Suppressor macrophage treated with lipopolysaccharide for 1 hour (primary cell): ENCODE results near the gene HKDC1.
"Not testable (repeated sequence)": the region's sequence is repeated elsewhere in the genome, so short reads cannot be mapped to it uniquely, and the experiment has no call there.

Experiments
- DNase-seq, 3 donors: peaks; one replicate each; pipeline ENCODE4 v3.0.0-alpha.2; 2020 to 2022

Gene HKDC1, protein sequence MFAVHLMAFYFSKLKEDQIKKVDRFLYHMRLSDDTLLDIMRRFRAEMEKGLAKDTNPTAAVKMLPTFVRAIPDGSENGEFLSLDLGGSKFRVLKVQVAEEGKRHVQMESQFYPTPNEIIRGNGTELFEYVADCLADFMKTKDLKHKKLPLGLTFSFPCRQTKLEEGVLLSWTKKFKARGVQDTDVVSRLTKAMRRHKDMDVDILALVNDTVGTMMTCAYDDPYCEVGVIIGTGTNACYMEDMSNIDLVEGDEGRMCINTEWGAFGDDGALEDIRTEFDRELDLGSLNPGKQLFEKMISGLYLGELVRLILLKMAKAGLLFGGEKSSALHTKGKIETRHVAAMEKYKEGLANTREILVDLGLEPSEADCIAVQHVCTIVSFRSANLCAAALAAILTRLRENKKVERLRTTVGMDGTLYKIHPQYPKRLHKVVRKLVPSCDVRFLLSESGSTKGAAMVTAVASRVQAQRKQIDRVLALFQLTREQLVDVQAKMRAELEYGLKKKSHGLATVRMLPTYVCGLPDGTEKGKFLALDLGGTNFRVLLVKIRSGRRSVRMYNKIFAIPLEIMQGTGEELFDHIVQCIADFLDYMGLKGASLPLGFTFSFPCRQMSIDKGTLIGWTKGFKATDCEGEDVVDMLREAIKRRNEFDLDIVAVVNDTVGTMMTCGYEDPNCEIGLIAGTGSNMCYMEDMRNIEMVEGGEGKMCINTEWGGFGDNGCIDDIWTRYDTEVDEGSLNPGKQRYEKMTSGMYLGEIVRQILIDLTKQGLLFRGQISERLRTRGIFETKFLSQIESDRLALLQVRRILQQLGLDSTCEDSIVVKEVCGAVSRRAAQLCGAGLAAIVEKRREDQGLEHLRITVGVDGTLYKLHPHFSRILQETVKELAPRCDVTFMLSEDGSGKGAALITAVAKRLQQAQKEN

DNA sequence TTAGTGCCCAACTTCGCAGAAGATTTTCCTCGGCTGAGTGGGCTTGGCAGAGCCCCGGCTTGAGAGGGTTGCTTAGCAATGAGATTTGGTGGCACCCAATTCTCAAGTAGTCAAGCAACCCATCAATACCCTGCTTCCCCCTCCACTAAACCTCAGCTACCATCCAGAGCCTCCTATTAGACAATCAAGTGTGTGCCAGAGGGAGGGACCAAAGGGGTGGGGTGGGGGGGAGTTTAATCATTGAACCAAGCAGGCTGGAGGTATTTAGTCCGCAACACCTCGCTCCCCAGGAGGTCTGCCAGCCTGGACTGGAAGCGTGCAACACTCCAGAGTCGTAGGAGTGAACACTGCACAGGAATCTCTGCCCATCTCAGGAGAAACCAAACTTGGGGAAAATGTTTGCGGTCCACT lies at the start of gene HKDC1:
TSS of gene HKDC1 (plus strand) at position 292 of the 411 bp plus-strand sequence. CDS start at position 396, 104 bp downstream.
- DNase-seq, result no peak

DNA sequence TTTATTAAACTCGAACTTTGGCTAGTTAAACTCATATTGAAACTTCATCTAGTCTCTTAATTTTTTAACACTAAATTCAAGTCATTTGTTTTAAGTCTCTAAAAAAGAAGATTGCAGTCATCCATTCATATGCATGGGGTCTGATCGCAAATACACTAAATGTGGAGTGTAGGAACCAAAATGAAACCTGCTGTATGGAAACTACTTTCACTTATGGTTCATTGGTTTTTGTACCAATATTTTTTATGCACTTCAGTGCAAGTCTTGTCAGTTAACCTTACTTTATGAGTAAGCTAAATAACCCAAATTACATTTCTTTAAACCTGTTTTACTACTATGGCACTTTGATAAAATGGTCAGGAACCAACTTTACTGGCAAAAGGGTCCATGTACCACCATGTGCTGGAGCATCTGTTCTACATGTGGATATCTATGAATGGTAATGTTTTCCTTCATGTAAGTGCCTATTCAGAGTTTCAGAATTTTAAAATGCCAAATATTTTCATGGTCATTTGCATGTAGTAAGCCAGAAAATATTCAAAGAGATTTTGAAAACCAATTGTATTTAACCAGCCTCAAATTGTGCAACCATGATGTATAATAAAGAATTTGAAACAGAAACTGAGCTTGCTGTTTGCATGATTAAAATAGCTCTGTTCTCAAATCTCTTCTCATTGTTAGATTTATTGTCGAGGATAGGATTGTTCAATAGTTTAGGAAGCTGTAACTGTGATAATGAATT lies 47.7 kb upstream of the HKDC1 start:
- no peak for DNase-seq

DNA sequence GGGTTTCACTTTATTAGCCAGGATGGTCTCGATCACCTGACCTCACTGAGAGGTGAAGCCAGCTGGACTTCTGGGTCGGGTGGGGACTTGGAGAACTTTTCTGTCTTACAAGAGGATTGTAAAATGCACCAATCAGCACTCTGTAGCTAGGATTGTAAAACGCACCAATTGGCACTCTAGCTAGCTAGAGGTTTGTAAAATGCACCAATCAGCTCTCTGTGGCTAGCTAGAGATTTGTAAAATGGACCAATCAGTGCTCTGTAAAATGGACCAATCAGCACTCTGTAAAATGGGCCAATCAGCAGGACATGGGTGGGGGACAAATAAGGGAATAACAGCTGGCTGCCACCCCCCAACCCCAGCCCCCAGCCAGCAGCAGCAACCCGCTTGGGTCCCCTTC lies 44.8 kb upstream of the HKDC1 start:
- DNase-seq, result not testable (repeated sequence)

DNA sequence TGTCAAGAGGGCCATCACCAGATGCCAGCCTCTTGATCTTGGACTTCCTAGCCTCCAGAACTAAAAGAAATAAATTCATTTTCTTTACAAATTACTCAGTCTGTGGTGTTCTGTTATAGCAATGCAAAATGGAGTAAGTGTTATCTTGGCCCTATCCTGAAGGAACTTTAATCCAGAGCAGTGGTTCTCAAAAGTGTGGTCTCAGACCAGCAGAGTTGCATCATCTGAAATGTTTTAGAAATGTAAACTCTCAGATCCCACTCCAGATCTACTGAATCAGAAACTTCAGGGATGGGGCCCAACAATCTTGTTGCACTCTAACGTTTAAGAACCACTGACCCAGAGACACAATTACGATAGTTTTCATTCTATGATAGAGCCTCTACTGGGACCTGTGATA lies 43.3 kb upstream of the HKDC1 start:
- DNase-seq, result no peak

DNA sequence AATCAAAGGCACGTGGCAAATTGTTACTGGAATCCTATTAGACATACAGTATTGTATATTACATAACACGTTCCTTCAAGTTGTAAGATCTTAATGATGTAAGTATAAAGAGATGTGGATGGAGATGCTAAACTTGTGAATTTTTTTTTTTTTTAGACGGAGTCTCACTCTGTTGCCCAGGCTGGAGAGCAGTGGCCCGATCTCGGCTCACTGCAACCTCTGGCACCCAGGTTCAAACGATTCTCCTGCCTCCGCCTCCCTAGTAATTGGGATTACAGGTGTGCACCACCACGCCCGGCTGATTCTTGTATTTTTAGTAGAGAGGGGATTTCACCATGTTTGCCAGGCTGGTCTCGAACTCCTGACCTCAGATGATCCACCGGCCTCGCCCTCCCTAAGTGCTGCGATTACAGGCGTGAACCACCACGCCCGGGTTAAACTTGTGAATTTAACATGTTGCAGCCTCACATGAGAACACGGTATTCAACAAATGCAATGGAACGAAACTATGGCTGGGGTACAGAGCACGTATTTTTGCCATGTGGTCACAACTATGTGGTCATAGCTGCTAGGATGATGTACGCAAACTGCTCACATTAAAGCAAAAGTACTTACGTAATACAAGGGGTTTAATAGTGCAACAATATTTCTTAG lies 40.9 kb upstream of the HKDC1 start:
- DNase-seq, result no peak

DNA sequence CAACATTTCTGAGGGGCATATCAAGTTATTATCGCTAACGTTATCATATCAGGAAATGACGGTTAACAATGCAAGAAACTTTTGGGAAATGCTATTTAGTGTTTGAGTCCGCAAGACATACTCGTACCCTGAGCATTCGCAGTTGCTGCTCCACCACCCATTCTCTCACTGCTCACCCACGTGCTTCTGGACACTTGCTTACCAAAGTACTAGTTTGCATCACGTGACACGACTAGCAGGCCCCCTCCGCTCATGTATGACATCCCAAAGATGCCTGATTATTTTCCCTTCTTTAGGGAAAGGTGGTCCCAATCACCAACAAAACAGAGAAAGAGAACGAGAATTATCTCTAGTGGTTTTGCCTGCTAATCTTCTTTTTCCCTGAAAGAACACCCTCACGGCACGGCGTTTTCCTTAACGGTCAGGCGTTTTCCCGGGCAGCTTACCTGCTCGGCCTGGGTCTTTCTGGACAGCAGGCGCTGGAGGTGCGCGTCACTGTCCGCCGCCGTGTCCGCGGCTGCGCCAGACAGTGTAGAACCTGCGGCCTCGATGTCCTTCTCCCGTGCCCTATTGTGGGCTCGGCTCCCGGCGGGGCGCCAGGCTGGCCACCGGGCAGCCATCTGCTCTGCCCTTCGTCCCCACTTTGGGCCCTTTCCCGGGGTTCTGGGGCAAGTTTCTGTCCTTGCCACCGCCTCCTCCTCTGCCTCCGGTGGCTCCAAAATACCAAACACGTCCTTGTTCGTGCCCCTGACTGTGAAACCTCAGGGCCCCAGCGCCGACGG lies 40.2 kb upstream of the HKDC1 start, which contains the start of gene SUPV3L1:
TSS of gene SUPV3L1 (plus strand) at position 492 of the 782 bp plus-strand sequence. CDS start at position 550, 58 bp downstream.
- peak; percentile 95 to 98 (median 97) for DNase-seq

DNA sequence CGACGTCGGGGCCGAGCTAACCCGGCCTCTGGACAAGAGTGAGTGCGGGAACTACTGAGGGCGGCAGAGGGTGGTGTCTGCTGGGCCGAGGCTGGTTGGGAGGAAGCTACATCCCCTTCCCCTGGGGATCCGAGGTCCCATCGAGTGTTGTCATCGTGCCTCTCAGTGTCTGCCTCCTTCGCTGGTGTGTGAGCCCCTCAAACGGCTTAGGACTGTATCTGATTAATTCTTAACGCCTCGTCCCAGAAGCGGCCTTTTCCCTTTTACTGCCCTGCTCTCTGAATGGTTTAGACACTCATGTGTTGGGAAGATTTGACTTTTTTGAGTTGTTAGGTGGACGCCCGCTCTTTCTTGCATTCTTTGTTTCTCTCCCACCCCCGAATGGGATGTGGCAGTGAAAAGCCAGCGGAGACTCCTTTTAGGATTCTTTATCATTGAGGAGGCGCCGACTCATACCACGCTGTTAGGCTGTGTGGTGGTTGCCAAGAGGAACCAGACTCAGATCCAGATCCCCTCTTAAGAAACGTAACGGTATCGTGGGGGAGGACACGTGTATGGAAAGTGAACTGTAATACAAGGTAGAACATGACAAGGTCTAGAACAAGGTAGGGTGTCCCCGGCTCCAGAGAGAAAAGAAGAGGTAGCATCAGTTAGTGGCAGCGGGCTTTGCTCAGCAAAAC lies 39.5 kb upstream of the HKDC1 start:
- DNase-seq, result peak; percentile 7 to 38 (median 32)

DNA sequence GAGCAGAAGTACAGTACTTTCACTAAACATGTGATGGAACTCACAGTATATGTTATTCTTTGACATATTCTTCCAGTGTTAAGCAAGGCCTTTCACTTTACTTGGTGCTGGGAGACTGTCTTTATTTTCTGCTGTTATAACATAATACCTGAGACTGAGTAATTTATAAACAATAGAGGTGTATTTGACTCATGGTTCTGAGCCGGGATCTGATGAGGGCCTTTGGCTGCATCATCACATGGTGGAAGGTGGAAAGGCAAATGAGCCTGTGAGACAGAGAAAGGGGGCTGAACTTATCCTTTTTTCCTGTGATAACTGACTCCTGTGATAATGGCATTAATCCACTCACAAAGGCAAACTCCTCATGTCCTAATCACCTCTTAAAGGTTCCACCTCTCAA lies 38.7 kb upstream of the HKDC1 start:
- DNase-seq, result no peak

DNA sequence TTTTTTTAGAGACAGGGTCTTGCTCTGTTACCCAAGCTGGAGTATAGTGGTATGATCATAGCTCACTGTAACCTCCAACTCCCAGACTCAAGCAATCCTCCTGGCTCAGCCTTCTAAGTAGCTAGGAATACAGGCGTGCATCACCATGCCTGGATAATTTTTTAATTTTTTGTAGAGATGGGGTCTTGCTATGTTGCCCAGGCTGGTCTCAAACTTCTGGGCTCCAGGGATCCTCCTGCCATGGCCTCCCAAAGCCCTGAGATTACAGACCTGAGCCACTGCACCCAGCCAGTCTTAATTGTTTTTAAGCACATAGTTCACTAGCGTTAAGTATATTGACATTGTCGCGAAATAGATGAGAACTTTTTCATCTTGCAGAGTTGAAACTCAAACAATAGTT lies 38.1 kb upstream of the HKDC1 start:
- DNase-seq, result no peak

DNA sequence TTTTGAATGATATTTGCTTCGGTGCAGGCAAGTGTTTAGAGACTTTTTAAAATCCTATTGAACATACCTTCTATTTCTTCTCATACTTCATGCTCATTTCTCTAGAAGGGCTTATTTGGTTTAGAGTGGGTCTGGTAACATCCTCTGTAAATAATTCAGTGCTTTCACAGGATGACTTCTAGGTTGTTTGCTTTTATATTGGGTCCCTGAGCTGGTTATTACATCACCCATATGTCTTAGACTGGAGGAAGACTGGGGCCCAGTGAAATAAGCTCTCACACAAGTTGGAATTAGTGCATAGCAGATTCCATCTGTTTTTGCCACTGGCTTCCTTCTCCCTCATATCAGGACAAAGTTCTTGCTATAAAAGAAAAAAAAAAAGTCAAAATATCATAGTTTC lies 33.6 kb upstream of the HKDC1 start:
- no peak for DNase-seq

DNA sequence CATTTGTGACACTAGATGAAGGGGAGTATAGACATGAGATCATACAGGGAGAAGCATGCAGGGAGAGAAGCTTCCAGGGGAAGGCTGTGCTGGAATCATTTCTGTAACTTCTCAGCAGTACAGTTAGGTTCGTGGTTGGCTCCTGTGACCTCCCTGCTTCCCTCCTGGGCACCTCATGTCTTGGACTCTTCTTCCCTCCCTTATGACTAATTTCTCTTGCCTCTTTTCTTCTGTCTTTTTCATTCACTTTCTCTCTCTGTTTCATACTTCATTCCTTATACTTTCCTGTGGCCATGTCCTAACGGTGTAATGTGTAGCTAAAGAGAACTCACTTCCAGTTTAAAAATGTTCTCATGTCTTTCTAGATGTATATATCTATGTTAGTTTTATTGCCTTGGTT lies 19.1 kb upstream of the HKDC1 start:
- DNase-seq, result no peak

DNA sequence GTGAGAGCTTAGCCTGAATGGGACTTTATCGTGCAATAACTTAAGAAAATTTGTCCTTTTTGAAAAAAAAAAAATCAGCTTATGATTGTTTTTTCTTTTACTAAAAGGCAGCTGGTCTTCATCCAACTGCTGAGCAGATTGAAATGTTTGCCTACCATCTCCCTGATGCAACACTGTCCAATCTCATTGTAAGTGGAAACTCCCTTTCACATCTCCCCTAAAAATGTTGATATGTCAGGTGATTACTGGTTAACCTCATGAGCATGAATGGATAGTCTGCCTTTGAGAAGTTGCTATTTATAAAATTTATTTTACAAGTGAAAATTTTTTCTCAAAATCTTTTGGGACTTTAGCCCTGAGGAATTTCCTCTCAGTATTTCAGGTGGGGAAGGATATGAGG lies 17.8 kb upstream of the HKDC1 start:
- DNase-seq, result peak in 2 of 3 donors; percentile 39 to 52

DNA sequence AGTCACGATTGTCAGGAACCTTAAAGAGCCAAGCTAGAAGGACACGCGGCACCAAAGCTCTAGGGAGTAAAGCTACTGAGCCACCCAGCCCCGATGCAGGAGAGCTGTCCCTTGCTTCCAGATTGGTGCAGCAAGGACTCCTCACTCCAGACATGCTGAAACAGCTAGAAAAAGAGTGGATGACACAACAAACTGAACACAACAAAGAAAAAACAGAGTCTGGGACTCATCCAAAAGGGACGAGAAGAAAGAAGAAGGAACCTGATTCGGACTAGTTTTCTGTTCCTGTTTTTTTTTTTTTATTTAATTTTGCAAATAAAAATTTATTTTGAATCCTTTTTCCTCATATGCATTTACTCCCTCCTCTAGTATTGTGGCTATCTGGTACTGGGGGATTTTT lies 11.4 kb upstream of the HKDC1 start:
- DNase-seq, result peak; percentile 40 to 68 (median 59)

DNA sequence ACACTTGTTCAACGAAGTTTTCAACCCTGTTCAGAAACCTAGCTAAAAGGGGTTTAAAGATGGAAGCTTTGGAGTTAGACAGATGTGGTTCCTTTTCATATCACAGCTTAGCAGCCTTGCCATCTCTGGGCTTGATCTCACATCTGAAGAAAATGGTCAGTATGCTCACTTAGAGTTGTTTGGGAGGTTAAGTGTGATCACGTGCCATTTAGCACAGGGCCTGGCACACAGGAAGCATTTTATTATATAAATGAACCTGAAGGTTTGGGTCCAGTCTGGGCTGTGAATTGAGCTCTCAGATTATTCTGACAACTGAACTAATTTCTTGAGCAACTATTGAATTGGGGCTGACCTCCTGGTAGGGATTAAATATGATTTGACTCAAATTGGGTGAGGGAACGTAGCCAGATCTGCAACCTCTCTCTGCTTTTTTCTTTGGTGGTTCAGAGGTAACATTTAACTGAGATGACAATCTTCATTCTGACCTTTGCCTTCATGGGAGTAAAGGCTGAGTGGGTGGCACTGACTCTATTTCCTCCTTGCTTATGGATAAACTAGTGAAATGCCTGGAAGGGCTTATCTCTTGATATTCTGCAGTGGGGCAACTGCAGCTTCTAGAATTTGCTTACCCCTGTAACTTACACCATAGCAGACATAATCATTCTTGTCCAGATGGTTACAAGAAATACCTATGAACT lies 10.2 kb upstream of the HKDC1 start:
- peak; percentile 24 to 33 (median 33) for DNase-seq

DNA sequence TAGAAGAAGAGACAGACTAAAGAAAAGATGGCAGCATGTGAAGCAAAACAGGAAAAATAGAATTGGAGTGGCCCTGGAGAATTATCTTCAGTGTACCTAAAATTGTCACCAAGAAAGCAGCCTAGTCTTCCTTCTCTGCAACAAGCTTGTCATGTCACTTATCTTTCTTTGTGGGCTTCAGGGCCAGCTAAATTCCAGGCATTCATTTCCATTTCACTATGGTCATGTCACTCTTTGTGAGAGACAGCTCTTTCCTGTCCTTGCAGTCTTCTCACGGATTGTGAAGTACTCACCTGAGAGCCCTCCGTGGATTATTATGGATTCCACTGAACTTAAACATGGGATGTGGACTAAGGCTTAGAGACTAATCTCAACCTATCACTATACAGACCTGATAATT lies 9.0 kb upstream of the HKDC1 start:
- no peak for DNase-seq

DNA sequence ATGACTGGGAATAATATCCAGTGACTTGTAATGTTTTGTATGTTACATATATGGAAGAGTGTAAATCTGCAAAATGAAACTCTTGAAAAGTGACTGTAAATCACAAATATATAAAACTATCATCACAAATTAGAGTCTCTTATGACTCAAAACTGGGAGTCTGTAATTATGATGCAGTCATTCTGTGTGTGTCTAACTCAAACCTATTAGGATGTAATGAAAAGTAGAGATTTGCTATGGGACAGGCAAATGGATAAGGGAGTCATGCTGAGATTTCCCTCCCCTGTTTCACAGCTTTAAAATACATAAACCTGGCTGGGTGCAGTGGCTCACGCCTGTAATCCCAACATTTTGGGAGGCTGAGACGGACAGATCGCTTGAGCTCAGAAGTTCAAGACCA lies 8.6 kb upstream of the HKDC1 start:
- no peak for DNase-seq

DNA sequence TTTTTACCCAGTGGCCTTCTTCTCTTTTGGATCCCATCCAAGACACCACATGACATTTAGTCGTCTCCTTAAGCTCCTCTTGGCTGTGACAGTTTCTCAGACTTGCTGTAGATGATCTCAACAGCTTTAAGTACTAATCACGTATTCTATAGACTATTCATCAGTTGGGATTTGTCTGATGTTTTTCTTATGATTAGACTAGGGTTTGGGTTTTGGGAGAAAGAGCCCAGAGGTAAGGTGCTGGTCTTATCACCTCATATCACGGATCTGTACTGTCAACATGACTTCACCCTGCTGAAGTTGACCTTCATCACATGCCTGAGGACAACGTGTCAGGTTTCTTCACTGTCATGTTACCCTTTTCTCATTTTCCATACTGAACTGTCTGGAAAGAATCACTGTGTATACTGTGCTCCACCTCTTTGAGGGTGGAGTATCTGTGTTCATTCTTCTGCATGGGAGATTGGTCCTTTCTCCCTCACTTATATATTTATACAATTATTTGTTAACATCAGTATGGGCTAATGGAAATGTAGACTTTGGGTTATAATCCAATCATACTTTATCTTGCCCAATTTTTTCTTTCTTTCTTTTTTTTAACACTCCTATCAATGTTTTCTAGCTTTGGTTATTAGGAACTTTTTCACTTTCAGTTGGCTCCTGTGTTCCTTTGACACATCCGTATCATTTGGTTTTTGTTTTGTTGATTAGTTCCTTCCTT lies 6.4 kb upstream of the HKDC1 start:
- DNase-seq, result peak; percentile 65 to 77 (median 76)

DNA sequence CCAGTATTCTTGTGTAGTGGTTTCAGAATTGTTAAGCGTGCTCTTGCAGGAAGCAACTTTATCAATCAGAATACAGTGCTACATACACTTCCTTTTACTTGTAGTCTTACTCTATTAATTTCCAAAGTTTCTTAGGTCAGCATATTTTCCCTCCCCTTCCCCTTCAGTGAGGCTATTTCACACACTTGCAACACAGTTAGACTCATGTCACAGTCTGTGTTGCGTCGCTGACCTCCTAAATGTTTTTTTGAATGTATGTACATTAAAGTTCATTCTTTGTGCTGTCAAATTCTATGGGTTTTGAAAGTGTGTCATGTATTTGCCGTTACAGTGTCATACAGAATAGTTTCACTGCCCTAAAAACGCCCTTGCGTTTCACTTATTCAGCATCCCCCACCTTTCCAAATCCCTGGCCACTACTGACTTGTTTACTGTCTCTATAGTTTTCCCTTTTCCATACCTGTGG lies 5.4 kb upstream of the HKDC1 start:
- DNase-seq, result peak; percentile 64 to 81 (median 80)

DNA sequence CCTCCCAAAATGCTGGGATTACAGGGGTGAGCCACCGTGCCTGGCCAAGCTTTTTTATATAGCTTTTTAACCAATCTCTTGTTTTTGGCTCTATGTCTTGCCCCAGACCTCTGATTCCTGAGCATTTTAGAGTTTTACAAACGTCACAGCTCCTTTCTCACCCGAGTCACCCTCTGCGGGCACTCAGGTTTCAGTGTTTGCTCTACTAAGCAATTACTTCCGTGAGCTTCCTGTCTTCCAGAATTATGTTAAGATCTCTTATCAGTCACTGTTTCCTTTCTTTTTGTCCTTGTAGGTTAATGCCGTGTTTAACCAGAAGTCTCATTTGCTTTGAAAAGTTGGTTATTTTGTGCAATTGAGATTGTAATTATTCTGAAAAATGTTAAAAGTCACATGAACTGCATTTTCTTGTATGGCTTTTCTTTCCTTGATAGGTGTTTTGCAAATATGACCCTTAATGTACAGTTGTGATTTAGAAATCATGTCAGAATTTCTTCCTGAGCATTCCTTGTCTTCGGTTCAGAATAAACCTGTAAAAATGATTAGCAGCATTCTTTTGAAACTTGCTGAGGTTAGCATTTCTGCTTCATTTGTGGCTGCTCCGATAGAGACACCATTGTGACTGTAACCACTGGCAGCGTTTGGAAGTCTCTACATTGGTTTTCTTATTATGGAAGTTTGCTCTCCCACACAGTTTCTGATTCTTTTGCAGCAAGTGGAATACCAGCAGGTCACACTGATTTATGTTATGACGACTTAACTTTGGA lies 4.5 kb upstream of the HKDC1 start:
- peak in 2 of 3 donors; percentile 37 to 40 for DNase-seq
